Keratinocyte (primary cell): Measurements from ENCODE around the gene FXYD1. TPM values are rescaled to one million over a fixed set of nuclear protein-coding genes. Genes with fewer than 3 reads are reported as not detected.
"Not testable (repeated sequence)": the region's sequence is repeated elsewhere in the genome, so short reads cannot be mapped to it uniquely, and the experiment has no call there.

Source experiments
- DNase-seq: peaks from one replicate; pipeline ENCODE4 v3.0.0-alpha.2; 2011; ENCODE audit warnings: low read depth, missing footprints, low spot score
- FAIRE-seq: peaks from 2 replicates; lab custom pipeline; 2011; peaks lifted over from hg19 to GRCh38; lab: Jason Lieb, UNC
- H2AFZ ChIP-seq: 2 replicates; pipeline ENCODE4 v1.6.0; 2012; ENCODE audit warnings: low read length, control low read depth, inconsistent platforms; ENCODE audit not compliant: control insufficient read depth
- H3K27ac ChIP-seq: 2 replicates; pipeline ENCODE4 v1.5.1; 2011; ENCODE audit warnings: low read length; ENCODE audit not compliant: control insufficient read depth, insufficient read depth
- H3K27me3 ChIP-seq: 3 replicates; pipeline ENCODE4 v1.6.0; 2011; ENCODE audit warnings: low read length; ENCODE audit not compliant: control insufficient read depth, insufficient read depth; ENCODE audit errors: extremely low read depth
- H3K36me3 ChIP-seq, 2 experiments: 2 replicates in 1 of 2; 3 replicates in 1 of 2; pipeline ENCODE4 v1.5.1; 2011; ENCODE audit warnings: low read length in 2 of 2, mild to moderate bottlenecking in 1 of 2; ENCODE audit not compliant: control insufficient read depth in 2 of 2, insufficient read depth in 2 of 2; ENCODE audit errors: extremely low read depth in 1 of 2
- H3K4me1 ChIP-seq: 3 replicates; pipeline ENCODE4 v1.5.1; 2011; ENCODE audit warnings: low read length; ENCODE audit not compliant: control insufficient read depth, insufficient read depth; ENCODE audit errors: extremely low read depth
- H3K4me2 ChIP-seq: 3 replicates; pipeline ENCODE4 v1.6.0; 2011; ENCODE audit warnings: low read depth, low read length; ENCODE audit not compliant: control insufficient read depth, insufficient read depth; ENCODE audit errors: extremely low read depth
- H3K4me3 ChIP-seq, 3 experiments: fragments of 200-600 bp in 1 of 3; sonication (generic) in 1 of 3; 2 replicates in 2 of 3; 3 replicates in 1 of 3; pipeline ENCODE4 v1.5.1; 2011 to 2016; ENCODE audit warnings: low read length in 3 of 3, mild to moderate bottlenecking in 3 of 3, control low read depth in 2 of 3, inconsistent platforms in 1 of 3, low read depth in 1 of 3, mixed read lengths in 1 of 3, mixed run types in 1 of 3, moderate library complexity in 1 of 3; ENCODE audit not compliant: control insufficient read depth in 2 of 3, insufficient read depth in 2 of 3; ENCODE audit errors: extremely low read depth in 1 of 3
- H3K79me2 ChIP-seq: 2 replicates; pipeline ENCODE4 v1.6.0; 2012; ENCODE audit warnings: low read length; ENCODE audit not compliant: control insufficient read depth, insufficient read depth
- H3K9ac ChIP-seq: 3 replicates; pipeline ENCODE4 v1.6.0; 2011; ENCODE audit warnings: low read length; ENCODE audit not compliant: control insufficient read depth, insufficient read depth; ENCODE audit errors: extremely low read depth
- H3K9me1 ChIP-seq: 3 replicates; pipeline ENCODE4 v1.6.0; 2011; ENCODE audit warnings: low read length; ENCODE audit not compliant: control insufficient read depth, insufficient read depth; ENCODE audit errors: extremely low read depth
- H3K9me3 ChIP-seq: 2 replicates; pipeline ENCODE4 v1.5.1; 2012; ENCODE audit warnings: low read depth, low read length; ENCODE audit not compliant: control insufficient read depth
- H4K20me1 ChIP-seq: 3 replicates; pipeline ENCODE4 v1.6.0; 2011; ENCODE audit warnings: low read length; ENCODE audit not compliant: control insufficient read depth, insufficient read depth; ENCODE audit errors: extremely low read depth
- CTCF ChIP-seq, 3 experiments: IDR thresholded peaks in 1 of 3; conservative IDR thresholded peaks in 1 of 3; optimal IDR thresholded peaks in 1 of 3; 2 replicates in 2 of 3; 3 replicates in 1 of 3; pipeline versions ENCODE3 to v1.5.1; 2011; ENCODE audit warnings: low read length in 3 of 3, mild to moderate bottlenecking in 3 of 3, moderate library complexity in 2 of 3, control low read depth in 1 of 3, inconsistent platforms in 1 of 3; ENCODE audit not compliant: insufficient read depth in 2 of 3; ENCODE audit errors: extremely low read depth in 1 of 3
- EZH2 ChIP-seq: IDR thresholded peaks from one replicate; pipeline ENCODE4 v1.6.1; 2012; ENCODE audit warnings: inconsistent platforms, mild to moderate bottlenecking, low read length, moderate library complexity
- dilution Hi-C: fragments of 300-500 bp; cut with MboI; formaldehyde crosslinking; loops from one replicate; pipeline ENCODE4 v1.7.0; 2020; ENCODE audit warnings: low sequenced_read_pairs; ENCODE audit not compliant: extremely low pct_ligation_motif_present
- polyA plus RNA-seq, 5 experiments: library from polyadenylated mRNA; depleted of rRNA in 3 of 5; stranded (reverse) in 3 of 5; stranded (forward) in 1 of 5; unstranded in 1 of 5; fragments of >200 nt; gene quantifications; 1 replicate in 1 of 5; 2 replicates in 3 of 5; 3 replicates in 1 of 5; pipeline versions ENCODE4 v1.2.1 to v1.2.3, GENCODE V29; 2011 to 2012; ENCODE audit warnings: missing spikeins in 2 of 5, low read depth in 1 of 5, low replicate concordance in 1 of 5

FXYD1 gene
- polyA plus RNA-seq, 1 donor (not counting 4 experiments of a cell fraction or from before 2014, with no cell fraction given): 0.14 TPM

- H3K4me2 ChIP-seq: peak overlapping the region; percentile 52
- dilution Hi-C loops: no loop called here
- H3K4me3 ChIP-seq: no peak overlapping the region
- peak overlapping the region; percentile 44 for H2AFZ ChIP-seq
- FAIRE-seq: peak; percentile 86
- H4K20me1 ChIP-seq: no peaks in the 10 kb centered on the region
- no peaks in the 10 kb centered on the region for H3K79me2 ChIP-seq
- H3K9ac ChIP-seq: peak overlapping the region; percentile 35
- no peaks in the 10 kb centered on the region for H3K36me3 ChIP-seq
- H3K9me3 ChIP-seq: no peaks in the 10 kb centered on the region
- TF ChIP-seq CTCF (optimal IDR thresholded peaks at IDR 0.05 in 1 of 3, IDR thresholded peaks at IDR 0.05 in 1 of 3, conservative IDR thresholded peaks at IDR 0.05 in 1 of 3; ENCODE audit: extremely low read depth in 1 of 3, insufficient read depth in 2 of 3, low read length in 3 of 3) (peak in 1 of 3 experiments; percentile 21), EZH2 (no peak)
- DNase-seq: no peak
- no peaks in the 10 kb centered on the region for H3K9me1 ChIP-seq
- H3K27me3 ChIP-seq: no peaks in the 10 kb centered on the region
- peaks cover 45% of the 10 kb centered on the region for H3K4me1 ChIP-seq
- no peak overlapping the region for H3K27ac ChIP-seq
Observed at GRCh38 chr19:35127871-35128270, 10.8 kb upstream of the FXYD1 start.

- no peaks in the 10 kb centered on the region for H3K9me1 ChIP-seq
- DNase-seq (no peak), FAIRE-seq (no peak)
- no peaks in the 10 kb centered on the region for H3K79me2 ChIP-seq
- no peaks in the 10 kb centered on the region for H3K9me3 ChIP-seq
- peaks cover 38% of the 10 kb centered on the region for H3K4me1 ChIP-seq
- no peak overlapping the region for H3K9ac ChIP-seq
- H4K20me1 ChIP-seq: no peaks in the 10 kb centered on the region
- no peaks in the 10 kb centered on the region for H3K36me3 ChIP-seq
- no peak overlapping the region for H3K4me3 ChIP-seq
- no peak overlapping the region for H2AFZ ChIP-seq
- TF ChIP-seq EZH2 (no peak), CTCF (optimal IDR thresholded peaks at IDR 0.05 in 1 of 3, IDR thresholded peaks at IDR 0.05 in 1 of 3, conservative IDR thresholded peaks at IDR 0.05 in 1 of 3; ENCODE audit: extremely low read depth in 1 of 3, insufficient read depth in 2 of 3, low read length in 3 of 3) (no peak)
- no peaks in the 10 kb centered on the region for H3K27me3 ChIP-seq
- no peak overlapping the region for H3K4me2 ChIP-seq
- dilution Hi-C loops: no loop called here
- no peak overlapping the region for H3K27ac ChIP-seq
Observed at GRCh38 chr19:35128398-35129057, 10.1 kb upstream of the FXYD1 start.

- FAIRE-seq, H3K27me3 ChIP-seq, H3K9me1 ChIP-seq, H3K9ac ChIP-seq, DNase-seq, H3K36me3 ChIP-seq, H3K79me2 ChIP-seq, H2AFZ ChIP-seq, H3K9me3 ChIP-seq, H3K27ac ChIP-seq, dilution Hi-C loops, H3K4me2 ChIP-seq, H3K4me3 ChIP-seq, H4K20me1 ChIP-seq: not testable (repeated sequence)
- peaks cover 26% of the 10 kb centered on the region for H3K4me1 ChIP-seq
Observed at GRCh38 chr19:35129724-35130274, 8.8 kb upstream of the FXYD1 start.
